WTC11 (cell line): ENCODE measurements around the gene GSS.

Experiments
- ATF3 ChIP-seq: sonication (generic); formaldehyde crosslinking; conservative IDR thresholded peaks from 2 replicates; pipeline ENCODE4 v1.8.1; 2022; ENCODE audit warnings: mild to moderate bottlenecking, missing genetic modification reagents
- CBFB ChIP-seq: sonication (generic); formaldehyde crosslinking; IDR thresholded peaks from 2 replicates; pipeline ENCODE4 v1.8.1; 2022; ENCODE audit warnings: mild to moderate bottlenecking, low read depth, missing genetic modification reagents
- CTCF ChIP-seq: fragments of 200-600 bp; IDR thresholded peaks from 2 replicates; pipeline ENCODE4 v1.8.0; 2022; ENCODE audit warnings: antibody characterized with exemption
- NR1H2 ChIP-seq: sonication (generic); formaldehyde crosslinking; IDR thresholded peaks from 2 replicates; pipeline ENCODE4 v1.9.0; 2021; ENCODE audit warnings: mild to moderate bottlenecking, moderate library complexity, missing genetic modification reagents
- SP1 ChIP-seq: sonication (generic); formaldehyde crosslinking; conservative IDR thresholded peaks from 2 replicates; pipeline ENCODE4 v1.8.1; 2022; ENCODE audit warnings: missing genetic modification reagents
- TCF7 ChIP-seq: sonication (generic); formaldehyde crosslinking; IDR thresholded peaks from 2 replicates; pipeline ENCODE4 v1.8.0; 2022; ENCODE audit warnings: mild to moderate bottlenecking, low read depth, missing genetic modification reagents, moderate library complexity
- TEAD4 ChIP-seq: sonication (generic); formaldehyde crosslinking; IDR thresholded peaks from 2 replicates; pipeline ENCODE4 v1.8.0; 2022; ENCODE audit warnings: mild to moderate bottlenecking, missing genetic modification reagents
- ZNF232 ChIP-seq: sonication (generic); formaldehyde crosslinking; IDR thresholded peaks from 2 replicates; pipeline ENCODE4 v1.8.0; 2022; ENCODE audit warnings: mild to moderate bottlenecking, missing genetic modification reagents
- TF ChIP-seq, protein P1 (sequence below): sonication (generic); formaldehyde crosslinking; IDR thresholded peaks from 2 replicates; pipeline ENCODE4 v1.8.1; 2022; ENCODE audit warnings: mild to moderate bottlenecking, missing genetic modification reagents, moderate library complexity, borderline replicate concordance

- TF ChIP-seq CBFB (CRISPR knock-in tag) = no peak
- no peak for TF ChIP-seq CTCF
- no peak for TF ChIP-seq ATF3 (CRISPR knock-in tag)
- TF ChIP-seq TEAD4 (CRISPR knock-in tag) = no peak
- TF ChIP-seq ZNF232 = no peak
- TF ChIP-seq SP1 (CRISPR knock-in tag) = no peak
- no peak for TF ChIP-seq NR1H2
- TF ChIP-seq, protein P1, sequence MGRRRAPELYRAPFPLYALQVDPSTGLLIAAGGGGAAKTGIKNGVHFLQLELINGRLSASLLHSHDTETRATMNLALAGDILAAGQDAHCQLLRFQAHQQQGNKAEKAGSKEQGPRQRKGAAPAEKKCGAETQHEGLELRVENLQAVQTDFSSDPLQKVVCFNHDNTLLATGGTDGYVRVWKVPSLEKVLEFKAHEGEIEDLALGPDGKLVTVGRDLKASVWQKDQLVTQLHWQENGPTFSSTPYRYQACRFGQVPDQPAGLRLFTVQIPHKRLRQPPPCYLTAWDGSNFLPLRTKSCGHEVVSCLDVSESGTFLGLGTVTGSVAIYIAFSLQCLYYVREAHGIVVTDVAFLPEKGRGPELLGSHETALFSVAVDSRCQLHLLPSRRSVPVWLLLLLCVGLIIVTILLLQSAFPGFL (CRISPR knock-in tag) = no peak
- no peak for TF ChIP-seq TCF7 (CRISPR knock-in tag)
These were observed 42.2 kb upstream of the GSS start for GRCh38 chr20:34997774-34998173.
